GM10847 (cell line): ENCODE data around the gene RACK1.

Source experiments
- POLR2A ChIP-seq: IDR thresholded peaks from 2 replicates; pipeline ENCODE4 v1.6.1; 2011; ENCODE audit not compliant: insufficient read length; ENCODE audit errors: extremely low read depth

RACK1 gene

GRCh38 chr5:181203093-181203711 lies 40.5 kb downstream of the RACK1 start:
- TF ChIP-seq POLR2A: no peak

GRCh38 chr5:181200816-181201215 lies 42.9 kb downstream of the RACK1 start:
- no peak for TF ChIP-seq POLR2A

DNA sequence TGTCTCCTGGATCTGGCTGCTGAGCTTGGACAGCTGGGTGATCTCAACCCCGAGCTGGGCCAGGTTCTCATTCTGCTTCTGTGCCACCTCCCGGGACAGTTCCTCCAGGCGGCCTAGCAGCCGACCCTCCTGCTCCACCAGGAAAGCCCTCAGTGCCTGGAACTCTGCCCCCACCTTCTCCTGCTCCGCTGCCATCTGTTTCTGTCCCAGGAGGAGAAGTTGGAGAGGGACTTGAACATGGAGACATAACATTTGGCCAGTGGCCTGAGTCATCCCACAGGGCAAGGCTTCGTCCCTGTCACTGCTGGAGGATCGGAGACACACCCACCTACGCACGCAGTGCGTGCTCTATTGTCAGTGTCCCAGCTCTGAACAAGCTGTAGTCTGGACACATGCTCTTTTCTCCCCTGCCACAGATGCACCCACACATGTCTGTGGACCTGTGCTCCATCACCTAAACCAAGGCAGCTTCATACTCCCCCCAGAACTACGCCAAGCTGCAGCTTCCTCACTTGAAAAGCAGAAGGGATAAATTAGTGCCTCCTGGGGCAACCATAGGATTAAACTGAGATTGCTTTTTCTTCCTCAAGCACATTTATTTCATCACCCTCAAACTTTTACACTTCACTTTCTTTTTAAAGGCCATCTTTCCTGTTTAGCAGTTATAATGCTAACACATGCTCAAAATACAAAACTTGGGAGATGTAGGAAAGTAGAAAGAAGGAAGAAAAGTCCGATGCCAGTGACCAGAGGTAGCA lies 43.6 kb downstream of the RACK1 start:
- no peak for TF ChIP-seq POLR2A

- TF ChIP-seq POLR2A: no peak
Measured at GRCh38 chr5:181198905-181199519, 44.7 kb downstream of the RACK1 start.

DNA sequence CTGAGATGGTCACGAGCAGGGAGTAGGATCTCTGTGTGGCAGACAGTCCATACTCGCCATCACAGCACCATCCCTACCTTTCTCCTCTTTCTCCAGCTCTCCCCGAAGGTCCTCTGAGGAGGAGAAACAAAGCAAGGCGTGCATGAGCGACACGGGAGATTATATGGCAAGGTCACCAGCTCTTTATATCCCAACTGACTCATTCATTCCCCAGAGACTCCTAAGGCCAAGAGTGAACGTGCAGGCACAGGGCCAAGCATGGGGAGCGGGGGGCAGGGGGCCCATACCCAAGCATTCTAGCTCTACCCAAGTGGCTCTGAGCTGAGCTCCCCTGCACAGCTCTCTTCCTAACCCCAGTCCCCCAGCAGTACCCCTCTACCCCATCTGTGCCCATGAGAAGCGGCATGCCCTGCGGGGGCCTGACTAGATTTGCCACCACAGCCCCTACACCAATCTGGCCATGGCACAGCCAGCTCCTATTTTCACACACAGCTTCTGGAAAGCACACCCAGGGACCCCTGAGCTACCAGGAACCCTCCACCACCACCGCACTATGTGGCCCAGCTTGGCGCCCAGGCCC lies 45.5 kb downstream of the RACK1 start:
- no peak for TF ChIP-seq POLR2A

DNA sequence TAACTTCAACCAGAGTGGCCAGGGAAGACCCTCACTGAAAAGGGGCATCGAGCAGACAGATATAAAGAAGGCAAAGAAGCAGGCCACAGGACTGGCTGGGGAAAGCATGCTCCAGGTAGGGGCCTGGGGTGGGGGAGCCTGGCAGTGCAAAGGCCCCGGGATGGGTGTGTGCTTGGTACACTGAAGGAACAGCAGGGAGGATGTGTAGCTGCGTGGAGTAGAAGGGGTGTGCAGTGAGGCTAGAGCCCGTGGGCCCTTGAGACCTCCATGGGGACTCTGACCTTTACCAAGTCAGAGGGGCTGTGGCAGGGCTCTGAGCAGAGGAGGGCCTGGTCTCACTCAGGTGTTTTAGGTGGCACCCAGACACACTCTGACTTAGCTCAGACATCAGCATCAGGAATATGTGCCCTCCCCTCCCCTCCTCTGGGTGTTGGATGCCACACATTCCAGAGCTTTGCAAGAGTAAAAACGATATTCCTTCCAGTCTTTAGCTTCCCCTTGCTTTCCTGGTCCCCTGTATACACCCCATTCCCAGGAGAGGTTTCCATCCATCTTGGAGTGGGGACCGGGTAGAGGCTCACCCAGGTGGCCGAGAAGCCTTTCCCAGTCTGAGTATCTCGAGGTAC lies 46.3 kb downstream of the RACK1 start:
- TF ChIP-seq POLR2A: no peak

DNA sequence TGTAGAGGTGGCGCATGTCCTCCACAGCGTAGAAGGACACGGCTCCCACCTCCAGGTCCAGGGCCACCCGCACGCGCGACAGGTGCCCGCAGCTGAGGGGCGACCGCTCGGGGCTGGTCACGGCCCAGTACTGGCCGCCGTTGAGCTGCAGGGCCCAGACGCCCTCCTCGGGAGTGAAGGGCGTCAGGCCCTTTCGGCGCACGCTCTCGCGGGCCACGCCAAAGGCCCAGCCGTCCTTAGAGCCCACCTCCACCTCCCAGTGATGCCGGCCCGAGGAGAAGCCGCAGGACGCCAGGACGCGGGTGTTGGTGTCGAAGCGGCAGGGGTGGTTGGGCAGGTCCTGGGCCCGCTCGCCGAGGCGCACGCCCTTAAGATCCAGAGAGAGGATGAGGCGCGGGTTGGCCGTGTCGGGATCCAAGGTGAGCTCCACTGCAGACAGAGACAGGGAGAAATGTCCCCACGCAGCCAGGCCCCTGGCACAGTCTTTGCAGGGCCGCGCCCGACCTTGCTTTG lies 48.4 kb downstream of the RACK1 start:
- TF ChIP-seq POLR2A: no peak

GRCh38 chr5:181194489-181195248 lies 49.0 kb downstream of the RACK1 start:
- TF ChIP-seq POLR2A: no peak

GRCh38 chr5:181193656-181194055 lies 50.0 kb downstream of the RACK1 start:
- TF ChIP-seq POLR2A: no peak

- TF ChIP-seq POLR2A: no peak
Measured at GRCh38 chr5:181192337-181193046, 51.2 kb downstream of the RACK1 start.

- TF ChIP-seq POLR2A: peak; percentile 61
Measured at GRCh38 chr5:181191526-181192336, 52.0 kb downstream of the RACK1 start.

GRCh38 chr5:181190711-181191525 lies 52.8 kb downstream of the RACK1 start:
- no peak for TF ChIP-seq POLR2A
